GM23338 (cell line): ENCODE results near the gene APMAP. TPM values are rescaled to one million over a fixed set of nuclear protein-coding genes. Genes with fewer than 3 reads are reported as not detected.

Source experiments
- ATAC-seq: fragments of 200-7000 bp; cut with Tn5 transposase; 3 replicates; pipeline ENCODE4 v1.9.1; 2020
- DNase-seq: peaks from one replicate; pipeline ENCODE4 v3.0.0-alpha.2; 2015; ENCODE audit warnings: low spot score
- H2AFZ ChIP-seq: fragments of 200-600 bp; sonication (generic); 2 replicates; pipeline ENCODE4 v1.8.0; 2016; ENCODE audit warnings: antibody characterized with exemption, mild to moderate bottlenecking, moderate library complexity
- H3F3A ChIP-seq: fragments of 200-600 bp; sonication (generic); replicated peaks from 2 replicates; pipeline ENCODE4 v1.8.0; 2017; ENCODE audit warnings: antibody characterized with exemption, mixed run types, low read depth
- H3K27ac ChIP-seq: fragments of 200-600 bp; sonication (generic); 2 replicates; pipeline ENCODE4 v1.6.1; 2016; ENCODE audit warnings: low read depth
- H3K27me3 ChIP-seq: fragments of 200-600 bp; sonication (generic); 2 replicates; pipeline ENCODE4 v1.8.0; 2016; ENCODE audit warnings: mild to moderate bottlenecking, mixed run types, moderate library complexity; ENCODE audit not compliant: insufficient read depth
- H3K36me3 ChIP-seq: fragments of 200-600 bp; sonication (generic); 2 replicates; pipeline ENCODE4 v1.8.0; 2016; ENCODE audit warnings: mild to moderate bottlenecking; ENCODE audit not compliant: insufficient read depth
- H3K4me1 ChIP-seq: fragments of 200-600 bp; sonication (generic); 2 replicates; pipeline ENCODE4 v1.8.0; 2016; ENCODE audit warnings: mild to moderate bottlenecking, moderate library complexity; ENCODE audit not compliant: insufficient read depth
- H3K4me2 ChIP-seq: fragments of 200-600 bp; sonication (generic); 2 replicates; pipeline ENCODE4 v1.7.1; 2017; ENCODE audit warnings: mixed run types
- H3K4me3 ChIP-seq: fragments of 200-600 bp; sonication (generic); 2 replicates; pipeline ENCODE4 v1.6.1; 2016; ENCODE audit warnings: mixed run types
- H3K79me2 ChIP-seq: fragments of 200-600 bp; sonication (generic); replicated peaks from 2 replicates; pipeline ENCODE4 v1.8.0; 2017; ENCODE audit warnings: mild to moderate bottlenecking; ENCODE audit not compliant: insufficient read depth
- H3K9me2 ChIP-seq: fragments of 200-600 bp; sonication (generic); 2 replicates; pipeline ENCODE4 v1.8.0; 2017; ENCODE audit not compliant: insufficient read depth
- H4K20me1 ChIP-seq: fragments of 200-600 bp; sonication (generic); replicated peaks from 2 replicates; pipeline ENCODE4 v1.8.0; 2017; ENCODE audit warnings: mild to moderate bottlenecking; ENCODE audit not compliant: insufficient read depth
- H3K27ac Mint-ChIP-seq: 2 replicates; pipeline ENCODE4 v1.8.0; 2020; ENCODE audit warnings: inconsistent platforms, mild to moderate bottlenecking, moderate library complexity, mixed read lengths
- H3K27me3 Mint-ChIP-seq: 3 replicates; pipeline ENCODE4 v1.8.0; 2022; ENCODE audit warnings: low read depth, mild to moderate bottlenecking, moderate library complexity, mixed read lengths, inconsistent platforms; ENCODE audit not compliant: insufficient read depth, poor library complexity
- H3K36me3 Mint-ChIP-seq: 3 replicates; pipeline ENCODE4 v1.8.0; 2021; ENCODE audit warnings: low read depth, mild to moderate bottlenecking, inconsistent platforms, moderate library complexity, mixed read lengths
- H3K4me1 Mint-ChIP-seq: 3 replicates; pipeline ENCODE4 v1.8.0; 2020; ENCODE audit warnings: mild to moderate bottlenecking, inconsistent platforms, mixed read lengths
- H3K4me3 Mint-ChIP-seq: 3 replicates; pipeline ENCODE4 v1.8.0; 2021; ENCODE audit warnings: moderate library complexity, mild to moderate bottlenecking, inconsistent platforms, mixed read lengths
- H3K9me3 Mint-ChIP-seq: 3 replicates; pipeline ENCODE4 v1.8.0; 2020; ENCODE audit warnings: moderate library complexity, mild to moderate bottlenecking, inconsistent platforms, mixed read lengths
- POLR2AphosphoS5 ChIP-seq: IDR thresholded peaks from 2 replicates; pipeline ENCODE4 v1.6.1; 2016; ENCODE audit warnings: antibody characterized with exemption, low read depth
- STAT1 ChIP-seq: IDR thresholded peaks from one replicate; pipeline ENCODE4 v1.6.1; 2016; ENCODE audit warnings: antibody characterized with exemption; ENCODE audit not compliant: unreplicated experiment
- ZNF462 ChIP-seq: fragments of 250-450 bp; sonication (Bioruptor Pico); IDR thresholded peaks from 2 replicates; pipeline ENCODE4 v1.5.0; 2020; ENCODE audit warnings: mild to moderate bottlenecking, moderate library complexity
- polyA plus RNA-seq: library from polyadenylated mRNA; unstranded; fragments of >200 nt; fragmentation: Nextera tagmentation; extraction: Ambion mirVana; gene quantifications from 2 replicates; pipeline ENCODE4 v1.2.1, GENCODE V29; 2016
- total RNA-seq: library from RNA; depleted of rRNA; stranded (reverse); fragments of >200 nt; shearing (Covaris generic); gene quantifications from 2 replicates; pipeline ENCODE4 v1.2.3, GENCODE V29; 2014
- TF ChIP-seq, protein P1 (sequence below), 2 experiments: fragments of 200-600 bp in 1 of 2; sonication (generic) in 1 of 2; conservative IDR thresholded peaks; 2 replicates each; pipeline versions ENCODE4 v1.5.1 to v1.6.1; 2016 to 2017; ENCODE audit warnings: antibody characterized with exemption in 2 of 2, low read depth in 2 of 2, mild to moderate bottlenecking in 2 of 2, moderate library complexity in 1 of 2

The APMAP gene
- total and polyA plus RNA-seq, 2 experiments from 2014 or later = 31.7 to 72.3 TPM

DNA sequence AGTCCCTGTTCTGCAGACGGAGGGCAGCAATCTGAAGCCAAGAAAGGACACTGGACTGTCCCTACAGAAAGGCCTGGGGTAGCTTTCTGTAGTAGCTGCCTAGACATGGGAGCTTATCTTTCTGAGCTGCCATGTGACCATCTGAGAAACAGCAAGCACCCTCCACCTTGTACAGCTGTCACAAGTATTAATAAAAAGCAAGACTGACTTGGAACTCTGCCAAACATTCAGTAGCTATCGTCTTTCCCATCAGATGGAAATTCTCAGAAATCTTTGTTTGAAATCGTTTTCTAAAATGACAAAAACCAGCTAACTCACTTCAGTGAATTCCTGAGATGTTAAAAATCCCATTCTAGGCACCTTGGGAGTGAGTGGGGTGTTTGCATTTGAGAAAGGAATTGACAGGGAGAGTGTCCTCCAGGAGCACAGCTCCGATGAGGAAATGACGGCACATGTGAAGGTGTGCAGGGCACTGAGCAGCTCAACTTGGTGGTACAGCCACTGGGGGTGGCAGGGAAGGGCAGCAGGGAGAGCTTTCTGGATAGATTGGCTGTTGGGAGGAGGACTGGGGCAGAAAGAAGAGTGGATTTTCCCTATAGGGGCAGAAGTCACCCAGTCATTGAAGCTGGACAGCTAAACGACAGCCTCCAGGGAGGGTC, 40.8 kb upstream of the APMAP start:
- H3K4me3 Mint-ChIP-seq = no peak overlapping the region
- no peaks in the 10 kb centered on the region for H3K36me3 Mint-ChIP-seq
- H3K27ac ChIP-seq = no peak overlapping the region
- no peaks in the 10 kb centered on the region for H3K36me3 ChIP-seq
- H3K9me2 ChIP-seq = peaks cover 4% of the 10 kb centered on the region; the same call in 1 of the 2 replicates
- no peaks in the 10 kb centered on the region; the same call in 2 of the 3 replicates for H3K9me3 Mint-ChIP-seq
- H3K4me2 ChIP-seq = no peak overlapping the region
- H3K27me3 Mint-ChIP-seq = peaks cover 12% of the 10 kb centered on the region
- no peak overlapping the region for H3K4me3 ChIP-seq
- H3K4me1 Mint-ChIP-seq = peaks cover 20% of the 10 kb centered on the region
- H3K27me3 ChIP-seq = no peaks in the 10 kb centered on the region
- no peak overlapping the region for H3K27ac Mint-ChIP-seq
- no peaks in the 10 kb centered on the region; the same call in 1 of the 2 replicates for H3K4me1 ChIP-seq
- H2AFZ ChIP-seq = peak overlapping the region; percentile 66; the same call in 1 of the 2 replicates
- no peaks in the 10 kb centered on the region for H3F3A ChIP-seq
- ATAC-seq = no peak
- H3K79me2 ChIP-seq = no peaks in the 10 kb centered on the region
- H4K20me1 ChIP-seq = no peaks in the 10 kb centered on the region
- DNase-seq = no peak
- TF ChIP-seq, protein P1, sequence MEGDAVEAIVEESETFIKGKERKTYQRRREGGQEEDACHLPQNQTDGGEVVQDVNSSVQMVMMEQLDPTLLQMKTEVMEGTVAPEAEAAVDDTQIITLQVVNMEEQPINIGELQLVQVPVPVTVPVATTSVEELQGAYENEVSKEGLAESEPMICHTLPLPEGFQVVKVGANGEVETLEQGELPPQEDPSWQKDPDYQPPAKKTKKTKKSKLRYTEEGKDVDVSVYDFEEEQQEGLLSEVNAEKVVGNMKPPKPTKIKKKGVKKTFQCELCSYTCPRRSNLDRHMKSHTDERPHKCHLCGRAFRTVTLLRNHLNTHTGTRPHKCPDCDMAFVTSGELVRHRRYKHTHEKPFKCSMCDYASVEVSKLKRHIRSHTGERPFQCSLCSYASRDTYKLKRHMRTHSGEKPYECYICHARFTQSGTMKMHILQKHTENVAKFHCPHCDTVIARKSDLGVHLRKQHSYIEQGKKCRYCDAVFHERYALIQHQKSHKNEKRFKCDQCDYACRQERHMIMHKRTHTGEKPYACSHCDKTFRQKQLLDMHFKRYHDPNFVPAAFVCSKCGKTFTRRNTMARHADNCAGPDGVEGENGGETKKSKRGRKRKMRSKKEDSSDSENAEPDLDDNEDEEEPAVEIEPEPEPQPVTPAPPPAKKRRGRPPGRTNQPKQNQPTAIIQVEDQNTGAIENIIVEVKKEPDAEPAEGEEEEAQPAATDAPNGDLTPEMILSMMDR (conservative IDR thresholded peaks at IDR 0.05; ENCODE audit: low read depth in 2 of 2) = no peak
- no peak for TF ChIP-seq POLR2AphosphoS5

DNA sequence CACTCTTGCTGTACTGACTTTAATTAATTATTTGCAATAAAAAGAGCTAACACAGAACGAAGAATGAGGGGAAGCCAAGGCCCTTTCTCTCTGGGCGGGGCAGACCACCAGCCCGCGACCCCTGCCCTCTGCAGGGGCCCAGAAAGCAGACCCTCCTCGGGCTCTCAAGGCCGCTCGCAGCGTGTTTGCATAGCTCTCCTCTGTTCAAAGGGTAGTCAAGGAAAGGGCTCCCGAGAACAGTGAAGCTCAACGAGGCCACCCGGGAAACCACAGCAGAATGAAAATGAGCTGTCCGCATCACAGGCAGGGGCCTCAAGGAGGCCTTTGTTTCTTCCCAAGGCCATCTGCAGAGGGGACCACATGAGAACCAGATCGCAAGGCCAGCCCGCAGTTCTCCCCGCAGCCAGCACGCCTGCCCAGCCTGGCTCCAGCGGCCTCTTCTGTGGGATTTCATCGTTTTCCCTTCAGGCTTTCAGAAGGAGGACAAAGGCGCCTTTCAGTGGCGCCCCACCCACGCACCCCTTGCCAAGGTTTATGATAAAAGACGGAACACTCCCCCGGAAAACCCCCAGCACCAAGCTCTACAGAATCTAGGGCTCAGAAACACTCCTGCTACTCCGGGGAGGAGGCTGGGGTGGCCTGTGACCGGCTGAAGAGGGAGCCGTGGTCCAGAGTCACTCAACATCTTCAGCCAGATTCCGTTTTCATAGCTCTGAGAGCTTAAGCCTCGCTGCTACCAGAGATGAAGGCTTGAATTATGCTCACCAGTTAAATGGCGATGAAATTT, 40.1 kb upstream of the APMAP start:
- Histone ChIP-seq H4K20me1 (no peaks in the 10 kb centered on the region), H2AFZ (peak overlapping the region; percentile 66; the same call in 1 of the 2 replicates), H3K36me3 (no peaks in the 10 kb centered on the region), H3K4me1 (no peaks in the 10 kb centered on the region; the same call in 1 of the 2 replicates), H3F3A (no peaks in the 10 kb centered on the region), H3K4me3 (no peak overlapping the region), H3K9me2 (peaks cover 4% of the 10 kb centered on the region; the same call in 1 of the 2 replicates), H3K27me3 (no peaks in the 10 kb centered on the region), H3K4me2 (no peak overlapping the region), H3K27ac (no peak overlapping the region), H3K79me2 (no peaks in the 10 kb centered on the region)
- peak; percentile 45; the same call in 1 of the 2 replicates for TF ChIP-seq ZNF462 (CRISPR knock-in tag)
- TF ChIP-seq, protein P1 (conservative IDR thresholded peaks at IDR 0.05; ENCODE audit: low read depth in 2 of 2) = no peak
- TF ChIP-seq STAT1 = no peak
- TF ChIP-seq POLR2AphosphoS5 = no peak
- Mint-ChIP-seq H3K9me3 (no peaks in the 10 kb centered on the region; the same call in 2 of the 3 replicates), H3K36me3 (no peaks in the 10 kb centered on the region), H3K27ac (no peak overlapping the region), H3K4me3 (no peak overlapping the region), H3K27me3 (peaks cover 12% of the 10 kb centered on the region), H3K4me1 (peaks cover 20% of the 10 kb centered on the region)
- DNase-seq = peak; percentile 35
- peak; percentile 94 for ATAC-seq
